DOHH2 (cell line): ENCODE data around the gene PDC.

ENCODE experiments used
- H3F3A ChIP-seq: fragments of 200-600 bp; sonication (generic), shearing (Covaris generic); 2 replicates; pipeline ENCODE4 v1.6.0; 2016; ENCODE audit warnings: antibody characterized with exemption, mild to moderate bottlenecking; ENCODE audit not compliant: control insufficient read depth, insufficient read depth
- H3K27ac ChIP-seq: fragments of 200-600 bp; sonication (generic); 2 replicates; pipeline ENCODE4 v1.5.1; 2014; ENCODE audit warnings: low read depth, mild to moderate bottlenecking, low read length, moderate library complexity
- H3K27me3 ChIP-seq: fragments of 200-600 bp; sonication (generic); 2 replicates; pipeline ENCODE4 v1.6.1; 2014; ENCODE audit warnings: mild to moderate bottlenecking, low read length, mixed read lengths; ENCODE audit not compliant: control insufficient read depth
- H3K36me3 ChIP-seq: fragments of 200-600 bp; sonication (generic); 2 replicates; pipeline ENCODE4 v1.6.1; 2014; ENCODE audit warnings: mild to moderate bottlenecking, low read length, moderate library complexity, mixed read lengths; ENCODE audit not compliant: control insufficient read depth
- H3K4me1 ChIP-seq: fragments of 200-600 bp; sonication (generic); 2 replicates; pipeline ENCODE4 v1.6.1; 2014; ENCODE audit warnings: mild to moderate bottlenecking, low read length, mixed read lengths; ENCODE audit not compliant: control insufficient read depth
- H3K4me2 ChIP-seq: fragments of 200-600 bp; sonication (generic); 2 replicates; pipeline ENCODE4 v1.6.0; 2014; ENCODE audit warnings: mild to moderate bottlenecking, low read length, moderate library complexity
- H3K4me3 ChIP-seq: fragments of 200-600 bp; sonication (generic); 2 replicates; pipeline ENCODE4 v1.5.1; 2014; ENCODE audit warnings: mild to moderate bottlenecking, low read length, mixed read lengths
- H3K79me2 ChIP-seq: fragments of 200-600 bp; sonication (generic); 2 replicates; pipeline ENCODE4 v1.6.1; 2014; ENCODE audit warnings: mild to moderate bottlenecking, low read length, mixed read lengths; ENCODE audit not compliant: control insufficient read depth
- H3K9me2 ChIP-seq: fragments of 200-600 bp; sonication (generic); replicated peaks from 2 replicates; pipeline ENCODE4 v1.6.1; 2014; ENCODE audit warnings: mild to moderate bottlenecking, low read length, mixed read lengths; ENCODE audit not compliant: control insufficient read depth
- H3K9me3 ChIP-seq: fragments of 200-600 bp; sonication (generic); 2 replicates; pipeline ENCODE4 v1.6.1; 2014; ENCODE audit warnings: antibody characterized with exemption, low read length, mixed read lengths; ENCODE audit not compliant: control insufficient read depth, insufficient read depth
- H4K20me1 ChIP-seq: fragments of 200-600 bp; sonication (generic); 2 replicates; pipeline ENCODE4 v1.6.0; 2014; ENCODE audit warnings: low read depth, mild to moderate bottlenecking, antibody characterized with exemption, low read length, moderate library complexity; ENCODE audit not compliant: control insufficient read depth, insufficient read depth
- EZH2phosphoT487 ChIP-seq: fragments of 200-600 bp; sonication (generic); IDR thresholded peaks from 2 replicates; pipeline ENCODE4 v1.6.1; 2017; ENCODE audit warnings: borderline replicate concordance, mild to moderate bottlenecking, antibody characterized with exemption, low read length, moderate library complexity, mixed read lengths
- TF ChIP-seq, protein P1 (sequence below): fragments of 200-600 bp; sonication (generic); IDR thresholded peaks from one replicate; pipeline ENCODE4 v1.5.1; 2014; ENCODE audit warnings: antibody characterized with exemption, mild to moderate bottlenecking, low read depth, low read length; ENCODE audit not compliant: poor library complexity, severe bottlenecking

Gene PDC

DNA sequence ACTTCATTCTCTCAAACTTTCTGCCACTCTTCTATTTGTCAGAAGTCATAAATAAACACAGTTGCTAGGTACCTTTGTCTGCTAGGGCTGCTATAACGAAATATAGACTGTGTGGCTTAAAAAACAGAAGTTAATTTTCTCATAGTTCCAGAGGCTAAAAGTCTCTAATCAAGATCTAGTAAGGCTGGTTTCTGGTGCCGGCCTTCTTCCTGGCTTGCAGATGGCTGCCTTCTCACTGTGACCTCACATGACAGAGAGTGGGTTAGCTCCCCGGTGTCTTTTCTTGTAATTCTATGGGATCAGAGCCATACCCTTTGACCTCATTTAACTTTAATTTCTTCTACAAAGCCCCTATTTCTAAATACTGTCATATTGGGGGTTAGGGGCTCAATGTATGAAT, 5.9 kb downstream of the PDC start:
- Histone ChIP-seq H3K4me1 (no peaks in the 10 kb centered on the region), H4K20me1 (no peaks in the 10 kb centered on the region), H3K9me2 (no peaks in the 10 kb centered on the region), H3F3A (no peaks in the 10 kb centered on the region), H3K27me3 (no peaks in the 10 kb centered on the region), H3K79me2 (no peaks in the 10 kb centered on the region), H3K36me3 (no peaks in the 10 kb centered on the region), H3K4me2 (no peak overlapping the region), H3K9me3 (no peaks in the 10 kb centered on the region), H3K4me3 (no peak overlapping the region), H3K27ac (no peak overlapping the region)
- TF ChIP-seq EZH2phosphoT487, result no peak
- TF ChIP-seq, protein P1, sequence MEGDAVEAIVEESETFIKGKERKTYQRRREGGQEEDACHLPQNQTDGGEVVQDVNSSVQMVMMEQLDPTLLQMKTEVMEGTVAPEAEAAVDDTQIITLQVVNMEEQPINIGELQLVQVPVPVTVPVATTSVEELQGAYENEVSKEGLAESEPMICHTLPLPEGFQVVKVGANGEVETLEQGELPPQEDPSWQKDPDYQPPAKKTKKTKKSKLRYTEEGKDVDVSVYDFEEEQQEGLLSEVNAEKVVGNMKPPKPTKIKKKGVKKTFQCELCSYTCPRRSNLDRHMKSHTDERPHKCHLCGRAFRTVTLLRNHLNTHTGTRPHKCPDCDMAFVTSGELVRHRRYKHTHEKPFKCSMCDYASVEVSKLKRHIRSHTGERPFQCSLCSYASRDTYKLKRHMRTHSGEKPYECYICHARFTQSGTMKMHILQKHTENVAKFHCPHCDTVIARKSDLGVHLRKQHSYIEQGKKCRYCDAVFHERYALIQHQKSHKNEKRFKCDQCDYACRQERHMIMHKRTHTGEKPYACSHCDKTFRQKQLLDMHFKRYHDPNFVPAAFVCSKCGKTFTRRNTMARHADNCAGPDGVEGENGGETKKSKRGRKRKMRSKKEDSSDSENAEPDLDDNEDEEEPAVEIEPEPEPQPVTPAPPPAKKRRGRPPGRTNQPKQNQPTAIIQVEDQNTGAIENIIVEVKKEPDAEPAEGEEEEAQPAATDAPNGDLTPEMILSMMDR, result no peak

DNA sequence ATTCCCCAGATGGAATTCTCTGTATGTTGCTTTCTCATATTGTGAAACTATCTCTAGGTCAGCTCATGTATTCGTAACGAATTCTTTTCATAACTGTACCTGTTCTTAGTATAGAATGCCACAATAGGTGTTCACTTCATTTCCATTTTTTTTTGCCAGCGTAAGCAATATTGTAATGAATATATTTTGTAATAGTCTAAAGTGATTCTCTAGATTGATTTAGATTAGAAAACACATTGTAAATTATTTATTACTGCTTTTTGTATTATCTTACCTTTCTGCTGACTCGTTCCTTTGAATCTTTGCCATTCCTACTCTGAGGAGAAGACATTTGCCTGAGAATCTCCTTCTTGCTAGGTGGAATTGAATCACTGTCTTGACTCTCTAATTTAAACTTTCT, 14.8 kb downstream of the PDC start:
- Histone ChIP-seq H3K4me2 (no peak overlapping the region), H3F3A (no peaks in the 10 kb centered on the region), H3K4me3 (no peak overlapping the region), H3K9me3 (no peaks in the 10 kb centered on the region), H3K4me1 (no peaks in the 10 kb centered on the region), H3K79me2 (no peaks in the 10 kb centered on the region), H3K9me2 (no peaks in the 10 kb centered on the region), H4K20me1 (no peaks in the 10 kb centered on the region), H3K27ac (no peak overlapping the region), H3K27me3 (no peaks in the 10 kb centered on the region), H3K36me3 (no peaks in the 10 kb centered on the region)
- TF ChIP-seq, protein P1, result no peak
- TF ChIP-seq EZH2phosphoT487, result no peak

DNA sequence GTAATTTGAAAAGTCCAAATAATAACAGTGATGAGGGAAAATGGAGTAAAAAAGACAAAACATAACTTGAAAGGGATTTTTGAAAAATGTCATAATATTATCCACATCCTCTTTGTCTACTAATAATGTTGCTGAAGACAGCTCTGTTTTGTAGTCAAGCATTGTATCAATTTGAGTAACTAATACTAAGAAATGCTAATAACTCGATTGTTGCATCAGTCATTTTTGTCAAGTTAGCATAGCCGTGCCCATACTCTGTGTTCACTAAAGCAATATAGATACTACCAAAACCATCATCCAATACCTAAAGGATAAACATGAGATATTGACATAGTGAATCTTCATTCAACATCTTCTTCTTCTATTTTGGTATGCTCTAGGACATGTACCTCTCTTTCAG, 17.3 kb downstream of the PDC start:
- Histone ChIP-seq H3K4me3 (no peak overlapping the region), H3K9me2 (no peaks in the 10 kb centered on the region)
- no peak for TF ChIP-seq EZH2phosphoT487
- TF ChIP-seq, protein P1, result no peak

More for the DNA sequence above, 17.3 kb downstream of the PDC start:
- Histone ChIP-seq H3K27me3 (no peaks in the 10 kb centered on the region), H3F3A (no peaks in the 10 kb centered on the region), H3K27ac (no peak overlapping the region), H3K9me3 (no peaks in the 10 kb centered on the region), H3K4me1 (no peaks in the 10 kb centered on the region), H3K4me2 (no peak overlapping the region), H3K36me3 (no peaks in the 10 kb centered on the region), H3K79me2 (no peaks in the 10 kb centered on the region), H4K20me1 (no peaks in the 10 kb centered on the region)
